GM12865 (cell line): ENCODE measurements around the gene ID1.

Experiments used
- DNase-seq: peaks from one replicate; pipeline ENCODE4 v3.0.0; 2010; ENCODE audit warnings: low read depth
- H3K4me3 ChIP-seq: 2 replicates; pipeline ENCODE4 v1.5.1; 2011; ENCODE audit warnings: mild to moderate bottlenecking, low read depth, low read length, control low read depth
- CTCF ChIP-seq: IDR thresholded peaks from 2 replicates; pipeline ENCODE4 v1.5.1; 2011; ENCODE audit warnings: low read length, control low read depth, low read depth, inconsistent platforms; ENCODE audit not compliant: insufficient read depth; ENCODE audit errors: missing control alignments

The ID1 gene

DNA sequence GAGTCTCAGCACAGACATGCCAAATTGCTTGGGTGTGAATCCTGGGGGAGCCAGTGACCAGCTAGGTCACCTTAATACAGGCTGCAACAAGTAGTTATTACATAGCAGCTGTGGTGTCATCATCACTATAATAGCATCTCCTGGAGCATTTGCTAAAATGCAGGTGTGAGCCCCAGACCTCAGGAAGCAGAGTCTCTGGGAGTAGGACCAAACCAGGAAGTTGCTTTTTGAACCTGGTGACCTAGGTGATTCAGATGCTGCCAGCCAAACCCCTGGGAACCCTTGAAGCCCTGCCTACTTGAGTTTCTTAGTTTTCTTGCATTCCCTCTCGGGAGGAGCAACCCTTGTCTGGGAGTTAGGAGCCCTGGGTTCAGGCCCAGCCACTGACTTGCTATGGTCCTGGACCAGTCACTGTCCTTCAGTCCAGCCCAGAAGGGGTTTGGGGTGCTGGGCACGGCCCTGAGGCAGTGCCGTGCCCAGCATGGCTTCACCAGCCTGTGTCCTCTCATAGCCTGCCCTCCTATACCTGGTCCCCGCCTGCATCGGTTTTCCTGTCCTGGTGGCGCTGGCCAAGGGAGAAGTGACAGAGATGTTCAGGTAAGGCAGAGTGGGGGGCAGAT is 39.3 kb upstream of the ID1 start:
- no peak for TF ChIP-seq CTCF
- H3K4me3 ChIP-seq: no peak overlapping the region
- DNase-seq: no peak

DNA sequence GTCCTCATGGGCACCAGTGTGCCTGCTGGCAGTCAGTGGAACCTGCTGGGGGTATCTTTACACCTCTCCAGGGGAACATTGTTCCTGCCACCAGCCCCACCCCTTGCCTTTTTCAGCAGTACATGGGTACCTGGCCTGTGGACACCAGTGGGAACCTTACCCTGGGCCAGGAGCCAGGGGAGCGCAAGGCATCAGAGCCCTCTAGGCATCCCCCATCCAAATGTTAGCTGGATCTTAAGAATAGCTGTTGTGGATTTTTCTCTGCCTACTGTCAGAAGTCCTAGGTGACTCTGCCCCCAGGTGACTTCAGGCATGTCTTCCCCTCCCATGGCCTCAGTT is 38.8 kb upstream of the ID1 start:
- H3K4me3 ChIP-seq: no peak overlapping the region
- DNase-seq: no peak
- no peak for TF ChIP-seq CTCF

DNA sequence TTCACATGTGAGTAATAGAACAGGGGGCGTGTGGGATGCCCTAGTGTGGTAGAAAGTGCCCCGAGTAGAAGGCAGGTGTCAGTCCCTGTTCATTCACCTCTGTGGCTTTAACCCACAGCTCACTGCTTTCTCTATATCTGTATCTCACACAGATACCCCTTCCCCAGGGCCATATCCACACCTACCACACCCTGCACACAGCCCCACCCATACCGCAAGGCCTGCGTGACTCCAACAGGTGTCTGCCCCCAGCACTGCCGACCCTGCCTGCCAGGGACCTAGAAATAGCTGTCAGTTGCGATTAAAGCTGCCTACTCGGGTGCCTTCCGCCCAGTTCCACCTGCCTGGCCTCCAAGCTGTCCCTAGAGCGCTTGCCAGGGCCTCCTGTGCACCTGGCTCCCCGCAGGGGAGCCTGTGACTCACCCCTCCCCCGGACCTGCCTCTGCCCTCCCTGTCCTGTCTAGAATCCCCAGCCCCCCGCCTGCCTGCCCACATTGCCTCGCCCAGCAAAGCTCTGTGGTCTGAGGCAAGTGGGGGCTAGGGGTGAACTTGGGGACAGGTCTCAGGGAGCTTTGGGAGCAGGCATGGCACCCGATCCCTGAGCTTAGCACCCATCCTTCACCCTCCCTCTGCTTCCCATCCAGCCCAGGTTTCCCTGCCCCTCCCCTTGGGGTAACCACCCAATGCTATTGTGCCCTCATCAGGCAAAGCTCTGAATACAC is 38.3 kb upstream of the ID1 start:
- peak; percentile 53 for DNase-seq
- no peak overlapping the region for H3K4me3 ChIP-seq
- TF ChIP-seq CTCF: no peak

GRCh38 chr20:31567380-31567720 is 37.7 kb upstream of the ID1 start:
- no peak for TF ChIP-seq CTCF
- no peak for DNase-seq
- no peak overlapping the region for H3K4me3 ChIP-seq

DNA sequence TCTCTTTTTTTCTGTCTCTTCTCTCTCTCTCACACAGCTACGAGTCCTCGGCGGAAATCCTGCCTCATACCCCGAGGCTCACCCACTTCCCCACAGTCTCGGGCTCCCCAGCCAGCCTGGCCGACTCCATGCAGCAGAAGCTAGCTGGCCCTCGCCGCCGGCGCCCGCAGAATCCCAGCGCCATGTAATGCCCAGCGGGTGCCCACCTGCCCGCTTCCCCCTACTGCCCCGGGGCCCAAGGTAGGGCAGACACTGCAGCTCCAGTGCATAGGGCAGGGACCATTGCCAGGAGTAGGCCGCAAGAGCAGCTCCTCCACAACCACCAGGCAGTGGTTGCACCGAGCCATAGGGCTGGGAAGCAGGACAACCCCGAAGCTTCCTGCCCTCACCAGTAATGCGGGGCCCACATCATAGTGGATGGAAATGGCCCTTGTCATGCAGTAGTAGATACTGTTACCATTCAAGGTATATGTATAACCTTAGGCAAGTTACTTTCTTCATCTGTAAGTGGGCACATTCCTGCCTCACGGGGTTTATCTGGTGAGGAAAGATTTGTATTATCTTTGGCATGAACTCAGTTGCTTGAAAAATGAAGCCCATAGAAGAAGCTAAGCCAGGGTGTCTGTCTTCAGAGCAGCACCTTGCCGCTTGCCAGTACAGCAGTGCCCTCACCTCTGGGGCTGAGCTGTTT is 36.9 kb upstream of the ID1 start:
- no peak overlapping the region for H3K4me3 ChIP-seq
- TF ChIP-seq CTCF: no peak
- DNase-seq: no peak

GRCh38 chr20:31568773-31569162 is 36.3 kb upstream of the ID1 start:
- no peak overlapping the region for H3K4me3 ChIP-seq
- TF ChIP-seq CTCF: no peak
- no peak for DNase-seq
